Mucosa of gallbladder (tissue), 1 donor: ENCODE measurements around the gene ARHGEF33. TPM values are rescaled to one million over a fixed set of nuclear protein-coding genes. Genes with fewer than 3 reads are reported as not detected.

Experiments used
- DNase-seq: peaks from one replicate; pipeline ENCODE4 v3.0.0-alpha.2; 2020; ENCODE audit warnings: low spot score
- total RNA-seq: library from RNA; stranded (reverse); gene quantifications from one replicate; pipeline ENCODE4 v1.2.1, GENCODE V29; 2021
- donor health status: DM: no; HTN: no; CAD: no.

Gene ARHGEF33
- total RNA-seq, 1 donor from 2014 or later = 1.8 TPM

- no peak for DNase-seq
These were observed 127.7 kb downstream of the ARHGEF33 start for GRCh38 chr2:39017334-39017733.

- no peak for DNase-seq
These were observed 129.0 kb downstream of the ARHGEF33 start for GRCh38 chr2:39018638-39019037.

- DNase-seq = no peak
These were observed 130.7 kb downstream of the ARHGEF33 start for GRCh38 chr2:39020383-39020782.

GRCh38 chr2:39022642-39023235, 133.1 kb downstream of the ARHGEF33 start:
- DNase-seq = no peak

GRCh38 chr2:39023649-39024048, 134.0 kb downstream of the ARHGEF33 start:
- DNase-seq = no peak

- no peak for DNase-seq
These were observed 135.2 kb downstream of the ARHGEF33 start for GRCh38 chr2:39024833-39025232.

Other genes with a start within 250 kb of the ARHGEF33 start
- gene GALM, start 223.8 kb upstream of the ARHGEF33 start, total RNA-seq = 32.6 TPM
- gene SRSF7, start 138.5 kb upstream of the ARHGEF33 start, total RNA-seq = 84.8 TPM
- 18.2 TPM for gene GEMIN6, start 111.7 kb upstream of the ARHGEF33 start, total RNA-seq
- 15.7 TPM for gene DHX57, start 13.9 kb upstream of the ARHGEF33 start, total RNA-seq
- 21.8 TPM for gene MORN2, start 13.9 kb upstream of the ARHGEF33 start, total RNA-seq
- 42.1 TPM for gene SOS1, start 231.2 kb downstream of the ARHGEF33 start, total RNA-seq